NCI-H446 (cell line): ENCODE measurements around the gene PABPC4L.
"Not testable (repeated sequence)": the region's sequence is repeated elsewhere in the genome, so short reads cannot be mapped to it uniquely, and the experiment has no call there.

Source experiments
- DNase-seq, 2 experiments: peaks; one replicate each; lab custom pipeline; 2025; lab: John Stamatoyannopoulos, UW

PABPC4L gene

DNA sequence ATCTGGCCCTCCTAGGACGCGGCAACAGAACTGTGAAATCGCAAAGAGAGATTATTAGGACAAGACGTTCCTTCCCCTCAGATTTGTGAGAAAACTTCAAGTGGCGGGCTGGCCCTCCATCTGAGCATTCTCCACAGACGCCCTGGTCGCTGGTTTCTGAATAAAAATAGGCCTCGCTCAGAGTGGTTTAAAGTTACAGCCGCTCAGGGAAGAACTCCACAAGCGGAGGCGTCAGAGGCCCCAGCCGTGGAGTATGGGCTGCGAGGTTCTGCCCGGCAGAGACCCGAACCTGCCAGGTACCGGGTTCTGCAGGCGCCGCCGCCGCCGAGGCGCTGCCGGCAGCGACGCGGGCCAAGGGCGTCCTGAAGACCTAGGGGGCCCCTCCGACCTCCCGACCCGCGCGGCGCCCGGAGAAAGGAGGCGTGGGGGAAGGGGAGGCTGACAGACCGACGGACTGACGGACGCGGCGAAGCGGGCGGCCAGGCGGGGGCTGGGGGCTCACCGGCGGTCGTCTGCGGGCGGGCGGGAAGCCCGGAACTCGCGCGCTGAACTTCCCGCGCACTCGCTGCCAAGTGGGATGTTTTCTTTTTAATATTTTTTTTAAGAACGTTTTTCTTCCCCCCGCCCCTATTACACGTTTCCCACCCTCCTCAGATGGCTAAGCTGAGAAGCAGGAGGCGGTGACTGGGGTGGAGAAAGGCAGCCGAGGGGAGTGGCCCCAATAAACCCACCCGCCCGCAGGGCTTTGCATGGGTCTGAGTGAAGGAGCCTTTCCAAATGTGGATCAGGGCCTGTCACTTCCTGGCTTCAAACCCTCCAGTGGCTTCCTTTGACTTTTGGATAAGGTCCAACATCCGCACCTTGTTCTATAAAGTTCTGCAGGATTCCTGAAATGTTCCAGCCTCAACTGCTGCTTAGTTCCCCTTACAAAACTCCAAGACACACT is at the start of gene PABPC4L:
TSS of gene PABPC4L (minus strand) at position 574 of the 946 bp plus-strand sequence. CDS start 770 bp downstream, outside the sequence.
- DNase-seq: peak; percentile 66 to 78

DNA sequence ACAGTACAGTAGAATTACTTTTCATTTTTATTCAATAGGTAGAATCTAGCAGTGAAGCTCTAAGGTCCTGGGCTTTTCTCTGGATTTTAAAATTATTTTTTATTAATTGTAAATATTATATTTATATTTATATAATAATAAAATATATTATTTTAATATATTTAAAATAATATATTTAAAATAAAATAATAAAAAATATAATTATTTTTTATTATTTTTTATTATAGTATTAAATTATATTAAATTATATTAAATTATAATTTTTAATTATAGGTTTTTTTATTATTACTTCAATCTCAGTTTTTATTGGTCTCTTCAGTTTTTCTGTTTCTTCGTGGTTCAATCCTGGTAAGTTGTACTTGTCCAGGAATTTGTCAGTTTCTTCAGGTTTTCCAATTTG is 49.7 kb upstream of the PABPC4L start:
- no peak for DNase-seq

DNA sequence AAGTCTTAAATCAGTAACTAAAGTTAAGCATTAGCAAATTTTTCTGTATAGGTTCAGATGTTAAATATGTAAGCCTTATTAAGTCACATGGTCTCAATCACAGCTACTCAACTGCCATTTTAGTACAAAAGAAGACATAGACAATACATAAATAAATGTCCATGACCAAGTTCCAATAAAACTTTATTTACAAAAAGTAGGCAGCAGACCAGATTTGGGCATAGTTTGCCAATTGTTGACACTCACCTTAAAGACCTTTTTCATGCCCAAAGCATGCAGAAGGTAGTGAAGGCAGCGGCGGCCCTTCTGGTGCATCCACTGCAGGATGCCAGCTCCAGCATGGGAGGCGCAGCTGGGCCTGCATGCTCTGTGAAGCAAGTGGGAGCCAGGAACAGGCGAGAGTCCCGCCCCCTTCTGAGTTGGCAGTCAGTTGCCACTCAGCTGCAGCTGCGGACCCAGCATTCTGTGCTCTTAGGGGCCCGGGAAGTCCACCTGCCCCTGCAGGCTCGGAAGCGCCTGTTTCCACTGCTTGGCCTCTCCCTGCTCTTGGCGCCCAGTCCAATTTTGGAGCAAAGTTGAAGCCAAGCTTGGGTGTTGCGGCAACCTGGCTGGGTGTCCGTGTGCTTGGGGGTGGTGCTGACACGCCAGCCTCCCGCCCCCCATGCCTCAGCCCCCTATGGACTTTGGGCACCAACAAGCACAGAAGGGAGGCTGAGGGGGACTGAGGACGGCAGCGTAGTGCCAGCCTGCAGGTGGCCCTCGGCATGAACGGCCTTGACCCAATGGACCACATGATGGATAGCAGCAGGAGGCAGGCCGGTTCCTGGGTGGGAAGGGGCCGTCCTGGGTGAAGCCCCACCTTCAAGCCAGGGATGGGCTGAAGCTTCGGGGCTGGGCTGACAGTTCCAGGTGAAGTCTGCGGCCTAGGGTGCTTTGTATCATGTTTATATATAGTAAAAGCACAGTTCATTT is 42.4 kb upstream of the PABPC4L start:
- DNase-seq: peak in 1 of 2 experiments; percentile 1

DNA sequence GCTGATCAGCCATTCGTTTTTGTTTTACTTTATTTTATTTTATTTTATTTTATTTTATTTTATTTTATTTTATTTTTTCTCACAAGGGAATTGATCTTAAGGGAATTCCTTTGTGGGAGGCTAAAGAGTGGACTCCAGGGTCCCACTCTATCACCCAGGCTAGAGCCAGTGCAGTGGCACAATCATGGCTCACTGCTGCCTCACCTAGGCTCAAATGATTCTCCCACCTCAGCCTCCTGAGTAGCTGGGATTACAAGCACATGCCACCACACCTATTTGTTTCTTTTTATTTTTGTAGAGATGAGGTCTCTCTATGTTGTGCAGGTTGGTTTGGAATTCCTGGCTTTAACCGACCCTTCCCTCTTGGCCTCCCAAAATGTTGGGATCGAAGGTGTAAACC is 17.5 kb upstream of the PABPC4L start:
- DNase-seq: no peak

DNA sequence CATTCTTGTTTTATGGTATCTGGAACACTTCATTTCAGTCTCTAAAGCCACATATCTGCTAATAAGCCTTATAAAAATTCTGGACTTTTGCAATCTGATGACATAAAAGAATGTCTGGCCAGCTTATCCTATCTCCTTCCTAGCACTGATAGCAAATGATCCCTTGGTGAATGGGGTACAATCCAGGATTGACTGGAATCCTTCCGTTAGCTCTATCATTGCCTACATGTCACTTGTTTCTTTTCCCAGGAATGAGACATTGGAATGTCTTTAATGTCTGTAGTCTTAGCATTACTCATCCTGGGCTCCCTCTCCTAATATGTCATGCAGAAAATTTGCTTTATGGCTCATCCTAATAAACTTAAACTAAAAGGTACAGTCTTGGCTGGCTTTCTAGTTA is 14.8 kb upstream of the PABPC4L start:
- no peak for DNase-seq

DNA sequence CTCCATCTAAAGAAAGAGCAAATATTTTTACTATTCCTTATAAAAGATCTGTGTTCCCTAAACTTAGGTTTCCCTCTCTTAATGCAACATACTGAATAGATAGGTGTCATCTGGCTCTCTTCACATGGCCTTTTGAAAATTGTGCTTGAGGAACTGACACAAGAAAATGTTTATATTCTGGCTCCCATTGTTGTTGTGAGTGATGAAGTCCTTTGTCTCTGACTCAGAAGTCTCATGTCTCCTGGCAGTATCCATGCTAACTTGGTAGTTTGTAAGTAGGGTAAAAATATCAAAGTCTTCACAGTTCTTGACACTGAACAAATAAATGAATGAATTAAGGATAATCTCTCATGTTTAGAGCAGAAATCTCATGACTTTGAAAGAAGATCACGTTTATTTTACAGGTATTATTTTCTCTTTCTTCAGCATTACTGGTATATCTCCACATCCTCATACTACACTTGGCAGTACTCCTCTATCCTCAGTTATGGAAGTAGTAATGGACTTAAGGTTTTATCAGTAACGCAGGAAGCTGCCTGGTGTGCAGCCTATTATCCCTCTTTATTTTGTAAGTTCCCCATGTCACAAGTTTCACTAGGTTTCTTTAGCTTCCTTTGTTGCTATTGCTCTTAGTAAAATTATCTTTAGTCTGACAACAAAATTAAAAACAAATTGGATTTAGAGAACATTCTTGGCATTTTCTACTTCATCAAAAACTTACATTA is 14.2 kb upstream of the PABPC4L start:
- DNase-seq: no peak

DNA sequence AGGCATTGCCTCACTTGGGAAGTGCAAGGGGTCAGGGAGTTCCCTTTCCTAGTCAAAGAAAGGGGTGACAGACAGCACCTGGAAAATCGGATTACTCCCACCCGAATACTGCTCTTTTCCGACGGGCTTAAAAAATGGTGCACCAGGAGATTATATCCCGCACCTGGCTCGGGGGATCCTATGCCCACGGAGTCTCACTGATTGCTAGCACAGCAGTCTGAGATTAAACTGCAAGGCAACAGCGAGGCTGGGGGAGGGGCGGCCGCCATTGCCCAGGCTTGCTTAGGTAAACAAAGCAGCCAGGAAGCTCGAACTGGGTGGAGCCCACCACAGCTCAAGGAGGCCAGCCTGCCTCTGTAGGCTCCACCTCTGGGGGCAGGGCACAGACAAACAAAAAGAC is 6.4 kb upstream of the PABPC4L start:
- not testable (repeated sequence) for DNase-seq

DNA sequence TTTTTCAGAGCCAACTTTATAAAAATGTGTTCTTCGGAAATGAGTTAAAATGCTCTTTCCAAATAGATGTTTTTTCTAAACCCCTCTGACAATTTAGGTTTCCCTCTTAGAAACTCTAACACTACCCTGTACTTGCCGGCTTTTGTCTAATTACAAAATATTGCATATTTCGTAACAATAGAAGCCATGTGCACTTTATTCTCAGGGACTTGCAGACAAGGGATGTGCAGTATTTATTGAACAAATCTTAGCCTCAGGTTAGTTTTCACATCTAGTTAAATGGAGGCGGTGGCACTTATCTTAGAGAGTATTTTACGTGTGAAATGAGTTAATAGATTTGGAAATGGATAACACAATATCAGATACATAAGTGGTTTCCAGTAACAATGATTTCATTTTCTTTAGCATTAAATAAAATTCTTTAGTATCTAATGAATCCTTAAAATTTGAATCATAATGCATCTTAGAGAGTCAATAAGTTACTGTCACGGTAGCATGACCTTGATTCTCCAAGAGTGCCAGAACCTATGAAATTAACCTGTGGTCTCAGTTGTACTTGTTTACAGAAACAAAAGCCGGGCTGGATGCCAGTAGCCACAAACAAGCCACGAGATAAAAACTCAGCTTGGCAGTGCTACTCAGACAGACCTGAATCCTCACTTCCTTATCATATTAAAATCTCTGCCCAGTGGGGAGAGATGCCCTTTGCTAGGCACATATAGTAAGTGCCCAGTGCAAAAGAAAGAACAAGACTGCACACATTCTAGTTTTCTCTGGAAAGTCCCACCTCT is 772 bp upstream of the PABPC4L start:
- no peak for DNase-seq

DNA sequence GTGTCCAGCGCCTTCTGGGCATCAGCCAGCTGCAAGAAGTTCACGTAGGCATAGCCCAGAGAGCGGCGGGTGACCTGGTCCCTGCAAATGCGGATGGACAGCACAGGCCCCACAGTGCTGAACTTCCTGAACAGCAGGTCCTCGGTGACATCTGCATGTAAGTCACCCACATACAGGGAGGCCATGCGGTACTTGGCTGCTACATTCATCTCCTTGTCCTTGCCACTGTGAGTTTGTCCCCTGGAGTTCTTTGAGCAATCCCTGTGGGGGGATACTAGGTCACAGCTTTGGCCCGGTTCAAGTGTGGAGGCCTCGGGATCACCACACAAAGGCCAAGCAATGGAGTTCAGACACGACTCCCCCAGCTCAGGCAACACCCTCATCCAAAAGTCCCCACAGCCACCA is 776 bp downstream of the PABPC4L start:
- DNase-seq: peak in 1 of 2 experiments; percentile 24

DNA sequence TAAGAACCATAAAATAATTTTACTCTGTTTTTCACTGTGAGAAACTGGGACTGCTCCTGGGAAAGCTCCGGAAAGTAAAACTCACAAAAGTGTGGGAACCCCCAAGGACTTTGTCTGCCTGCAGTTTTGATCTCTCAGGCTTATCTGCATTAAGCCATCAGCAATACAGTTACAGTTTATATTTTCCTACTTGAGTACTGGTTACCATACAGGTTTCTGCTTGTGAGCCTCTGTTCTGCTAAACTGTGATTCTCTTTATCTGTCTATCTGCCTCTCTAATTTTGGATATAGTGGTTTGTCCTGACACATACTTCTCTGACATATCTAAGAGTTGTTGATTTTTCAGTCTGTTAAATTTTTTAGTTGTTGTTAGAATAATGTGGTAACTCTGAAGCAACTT is 11.6 kb downstream of the PABPC4L start:
- no peak for DNase-seq

DNA sequence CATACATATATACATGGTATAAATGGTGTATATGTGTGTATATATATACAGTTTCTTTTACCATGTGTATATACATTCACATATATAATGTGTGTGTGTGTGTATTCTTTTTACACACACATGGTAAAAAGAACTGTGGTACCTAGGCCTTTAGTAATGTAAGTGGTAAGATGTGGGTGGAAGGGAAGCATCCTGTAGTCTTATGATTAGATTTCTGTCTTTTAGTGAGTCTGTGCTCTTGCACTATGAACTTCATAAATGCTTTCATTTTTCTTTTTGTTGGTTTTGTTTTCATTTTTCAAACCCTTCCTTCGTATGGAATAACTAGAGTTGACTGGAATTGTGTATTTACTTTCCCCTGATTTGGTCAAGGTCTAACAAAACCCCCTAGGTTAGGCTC is 12.1 kb downstream of the PABPC4L start:
- no peak for DNase-seq

DNA sequence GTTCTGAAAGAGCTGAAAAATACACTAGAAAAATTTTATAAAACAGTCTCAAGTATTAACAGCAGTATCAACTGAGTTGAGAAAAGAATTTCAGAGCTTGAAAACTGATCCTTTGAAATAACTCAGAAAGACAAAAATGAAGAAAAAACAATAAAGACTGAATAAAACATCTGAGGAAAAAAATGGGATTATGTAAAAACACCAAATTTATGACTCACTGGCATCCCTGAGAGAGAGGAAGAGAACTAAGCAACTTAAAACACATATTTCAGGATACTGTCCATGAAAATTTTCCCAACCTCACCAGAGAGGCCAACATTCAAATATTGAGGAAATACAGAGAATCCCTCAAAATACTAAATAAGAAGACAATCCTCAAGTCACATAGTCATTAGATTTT is 22.9 kb downstream of the PABPC4L start:
- DNase-seq: no peak

DNA sequence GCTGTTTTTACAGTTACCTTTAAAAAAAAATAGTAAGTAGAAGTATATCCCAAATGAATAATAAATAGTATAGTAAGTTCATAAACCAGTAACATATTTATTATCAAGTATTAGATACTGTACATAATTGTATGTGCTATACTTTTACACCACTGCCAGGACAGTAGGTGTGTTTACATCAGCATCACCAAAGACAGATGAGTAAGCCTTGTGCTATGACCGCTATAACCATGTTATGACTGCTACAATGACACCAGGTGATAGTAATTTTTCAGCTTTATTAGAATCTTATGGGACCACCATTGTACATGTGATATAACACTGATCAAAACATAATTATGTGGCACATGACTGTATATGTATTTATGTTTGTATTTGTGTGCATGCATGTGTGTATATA is 27.3 kb downstream of the PABPC4L start:
- DNase-seq: no peak

DNA sequence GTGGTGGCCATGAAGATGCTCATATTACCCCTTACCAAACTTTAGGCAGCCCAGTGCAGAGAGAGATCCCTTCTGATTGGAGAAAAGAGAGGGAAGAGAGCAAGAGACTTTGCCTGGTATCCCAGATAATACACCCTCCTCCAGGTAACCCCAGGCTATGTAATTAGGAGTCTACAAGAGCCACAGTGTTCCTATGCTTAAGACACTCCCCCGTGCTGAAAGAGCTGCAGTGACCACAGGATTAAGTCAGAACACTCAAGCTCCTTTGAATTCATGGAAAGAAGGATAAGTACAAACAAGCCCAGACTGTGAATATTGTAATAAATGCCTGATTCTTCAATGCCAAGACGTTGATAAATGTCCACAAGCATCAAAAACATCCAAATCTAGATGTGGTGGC is 41.4 kb downstream of the PABPC4L start:
- no peak for DNase-seq

DNA sequence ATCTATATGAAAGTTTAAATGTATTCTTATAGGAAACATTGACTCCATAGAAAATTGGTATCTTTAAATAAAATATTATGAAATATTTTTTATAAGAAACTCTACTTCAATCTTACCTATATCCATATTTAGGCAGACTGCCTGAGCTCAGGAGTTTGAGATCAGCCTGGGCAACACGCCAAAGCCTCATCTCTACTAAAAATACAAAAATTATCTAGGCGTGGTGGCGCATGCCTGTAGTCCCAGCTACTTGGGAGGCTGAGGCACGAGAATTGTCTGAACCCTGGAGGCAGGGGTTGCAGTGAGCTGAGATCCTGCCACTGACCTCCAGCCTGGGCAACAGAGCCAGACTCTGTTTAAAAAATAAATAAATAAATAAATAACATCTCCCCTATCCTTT is 47.5 kb downstream of the PABPC4L start:
- DNase-seq: no peak

DNA sequence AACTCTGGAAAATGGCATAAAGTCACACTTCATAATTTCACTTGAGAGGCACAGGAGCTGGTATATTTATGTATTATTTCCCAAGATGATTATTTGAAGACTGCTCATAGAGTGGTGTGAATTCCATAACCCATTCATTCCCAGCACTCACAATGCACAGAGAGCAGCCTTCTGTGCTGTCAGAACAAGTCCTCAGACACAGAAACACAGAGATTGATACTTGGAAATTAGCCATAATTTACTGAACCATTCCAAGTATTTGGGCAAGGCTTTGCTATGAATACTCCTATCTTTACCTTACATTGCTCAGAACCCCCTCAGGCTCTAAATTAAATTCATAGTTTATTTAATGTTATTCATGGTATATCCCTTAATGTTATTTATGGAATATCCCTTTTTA is 53.6 kb downstream of the PABPC4L start:
- DNase-seq: no peak
